ENCODE results near the gene NGLY1.

The NGLY1 gene

DNA sequence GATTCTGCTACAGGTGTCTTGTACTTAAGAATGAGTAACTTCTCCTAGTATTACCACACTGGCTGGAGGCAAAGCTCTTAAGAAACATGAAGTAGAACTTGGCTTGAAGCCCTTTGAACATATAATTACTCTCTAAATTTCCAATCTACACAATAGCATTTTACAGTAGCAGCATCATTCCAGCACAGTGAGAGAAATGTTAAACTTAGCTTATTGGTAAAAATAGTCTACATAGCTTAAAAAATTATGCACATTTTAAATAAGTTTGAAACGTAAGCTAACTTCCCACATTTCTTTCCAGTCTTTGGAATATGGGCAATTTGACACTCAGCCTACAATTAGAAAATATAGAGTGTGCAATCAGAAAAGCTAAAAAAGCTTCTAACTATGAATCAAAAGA lies 85.7 kb downstream of the NGLY1 start:
- Histone ChIP-seq H3F3A (ENCODE audit: insufficient read depth, low read length) (no peaks in the 10 kb centered on the region), H3K4me1 (ENCODE audit: insufficient read depth, low read length, severe bottlenecking) (no peaks in the 10 kb centered on the region)

GRCh38 chr3:25695731-25696420 lies 87.4 kb downstream of the NGLY1 start:
- no peaks in the 10 kb centered on the region for H3K4me1 ChIP-seq (ENCODE audit: insufficient read depth, low read length, severe bottlenecking)
- no peaks in the 10 kb centered on the region for H3K9me2 ChIP-seq (ENCODE audit: low read depth, low read length)
- no peaks in the 10 kb centered on the region for H3K79me2 ChIP-seq (ENCODE audit: insufficient read depth, low read length)
- H3K9ac ChIP-seq (ENCODE audit: low read length): no peak overlapping the region
- no peak overlapping the region for H3K27ac ChIP-seq (ENCODE audit: low read depth, low read length, poor library complexity, severe bottlenecking)
- H3K27me3 ChIP-seq (ENCODE audit: insufficient read depth, low read length): no peaks in the 10 kb centered on the region
- no peaks in the 10 kb centered on the region for H4K20me1 ChIP-seq (ENCODE audit: insufficient read depth, low read length)
- no peaks in the 10 kb centered on the region for H3K9me3 ChIP-seq (ENCODE audit: low read length)
- H3K36me3 ChIP-seq (ENCODE audit: insufficient read depth, low read length): no peaks in the 10 kb centered on the region
- H2AFZ ChIP-seq (ENCODE audit: low read length): no peak overlapping the region
- TF ChIP-seq CTCF (IDR thresholded peaks at IDR 0.05; ENCODE audit: low read length) (no peak), EZH2 (IDR thresholded peaks at IDR 0.05; ENCODE audit: borderline replicate concordance, low read length) (no peak)
- no peaks in the 10 kb centered on the region for H3F3A ChIP-seq (ENCODE audit: insufficient read depth, low read length)
- H3K4me3 ChIP-seq (ENCODE audit: low read depth, low read length, poor library complexity, severe bottlenecking): no peak overlapping the region
- H3K4me2 ChIP-seq (ENCODE audit: low read length): no peak overlapping the region

More for the DNA sequence above, 85.7 kb downstream of the NGLY1 start:
- Histone ChIP-seq H4K20me1 (ENCODE audit: insufficient read depth, low read length) (no peaks in the 10 kb centered on the region), H3K27me3 (ENCODE audit: insufficient read depth, low read length) (no peaks in the 10 kb centered on the region), H3K36me3 (ENCODE audit: insufficient read depth, low read length) (no peaks in the 10 kb centered on the region), H3K79me2 (ENCODE audit: insufficient read depth, low read length) (no peaks in the 10 kb centered on the region), H3K9ac (ENCODE audit: low read length) (no peak overlapping the region), H3K27ac (ENCODE audit: low read depth, low read length, poor library complexity, severe bottlenecking) (no peak overlapping the region), H3K9me2 (ENCODE audit: low read depth, low read length) (no peaks in the 10 kb centered on the region), H2AFZ (ENCODE audit: low read length) (no peak overlapping the region), H3K4me2 (ENCODE audit: low read length) (no peak overlapping the region), H3K9me3 (ENCODE audit: low read length) (no peaks in the 10 kb centered on the region), H3K4me3 (ENCODE audit: low read depth, low read length, poor library complexity, severe bottlenecking) (no peak overlapping the region)
- TF ChIP-seq CTCF (IDR thresholded peaks at IDR 0.05; ENCODE audit: low read length): no peak
- no peak for TF ChIP-seq EZH2 (IDR thresholded peaks at IDR 0.05; ENCODE audit: borderline replicate concordance, low read length)

DNA sequence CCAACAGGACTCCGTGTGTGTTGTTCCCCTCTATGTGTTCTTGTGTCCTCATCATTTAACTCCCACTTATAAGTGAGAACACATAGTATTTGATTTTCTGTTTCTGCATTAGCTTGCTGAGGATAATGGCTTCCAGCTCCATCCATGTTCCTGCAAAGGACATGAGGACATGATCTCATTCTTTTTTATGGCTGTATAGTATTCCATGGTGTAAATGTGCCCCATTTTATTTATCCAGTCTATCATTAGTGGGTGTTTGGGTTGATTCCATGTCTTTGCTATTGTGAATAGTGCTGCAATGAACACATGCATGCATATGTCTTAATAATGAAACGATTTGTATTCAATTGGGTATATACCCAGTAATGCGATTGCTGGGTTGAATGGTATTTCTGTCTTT lies 90.0 kb downstream of the NGLY1 start:
- no peaks in the 10 kb centered on the region for H3K27me3 ChIP-seq (ENCODE audit: insufficient read depth, low read length)
- no peak overlapping the region for H3K4me3 ChIP-seq (ENCODE audit: low read depth, low read length, poor library complexity, severe bottlenecking)
- H3F3A ChIP-seq (ENCODE audit: insufficient read depth, low read length): no peaks in the 10 kb centered on the region
- no peaks in the 10 kb centered on the region for H3K9me3 ChIP-seq (ENCODE audit: low read length)
- H3K4me1 ChIP-seq (ENCODE audit: insufficient read depth, low read length, severe bottlenecking): no peaks in the 10 kb centered on the region
- no peaks in the 10 kb centered on the region for H3K9me2 ChIP-seq (ENCODE audit: low read depth, low read length)
- no peaks in the 10 kb centered on the region for H3K79me2 ChIP-seq (ENCODE audit: insufficient read depth, low read length)
- no peak overlapping the region for H3K9ac ChIP-seq (ENCODE audit: low read length)
- no peak overlapping the region for H3K27ac ChIP-seq (ENCODE audit: low read depth, low read length, poor library complexity, severe bottlenecking)
- H3K4me2 ChIP-seq (ENCODE audit: low read length): no peak overlapping the region
- H4K20me1 ChIP-seq (ENCODE audit: insufficient read depth, low read length): no peaks in the 10 kb centered on the region
- H2AFZ ChIP-seq (ENCODE audit: low read length): no peak overlapping the region
- no peak for TF ChIP-seq EZH2 (IDR thresholded peaks at IDR 0.05; ENCODE audit: borderline replicate concordance, low read length)
- TF ChIP-seq CTCF (IDR thresholded peaks at IDR 0.05; ENCODE audit: low read length): no peak
- no peaks in the 10 kb centered on the region for H3K36me3 ChIP-seq (ENCODE audit: insufficient read depth, low read length)
